Panc1 (cell line): ENCODE results near the gene COL27A1. TPM values are rescaled to one million over a fixed set of nuclear protein-coding genes. Genes with fewer than 3 reads are reported as not detected.

Source experiments
- ATAC-seq: fragments of 200-7000 bp; cut with Tn5 transposase; 2 replicates; pipeline ENCODE4 v1.9.1; 2020; ENCODE audit warnings: mild to moderate bottlenecking, moderate library complexity
- BruUV-seq: library from RNA; stranded (reverse); fragments of 400-500 nt; replicated peaks from 2 replicates; lab custom pipeline; 2021; lab: Mats Ljungman, UMichigan
- CTCF ChIA-PET: fragments of 300-600 bp; sonication (Branson Sonifier 250); formaldehyde crosslinking; loops from one replicate; lab custom pipeline; 2022; ENCODE audit warnings: antibody characterized with exemption; lab: Charles Lee
- POLR2A ChIA-PET: fragments of 300-600 bp; sonication (Branson Sonifier 250); formaldehyde crosslinking; loops from one replicate; lab custom pipeline; 2022; ENCODE audit warnings: antibody characterized with exemption; lab: Charles Lee
- DNase-seq: peaks from one replicate; pipeline ENCODE4 v3.0.0-alpha.2; 2010; ENCODE audit warnings: low read depth, low spot score
- H3K27ac ChIP-seq: 2 replicates; pipeline ENCODE4 v1.5.1; 2011; ENCODE audit warnings: mild to moderate bottlenecking, low read length, inconsistent platforms
- H3K27me3 ChIP-seq: fragments of 200-500 bp; sonication (Bioruptor generic); 2 replicates; pipeline ENCODE4 v1.6.0; 2014; ENCODE audit warnings: low read length, inconsistent platforms; ENCODE audit not compliant: control insufficient read depth, insufficient read depth
- H3K36me3 ChIP-seq: fragments of 200-500 bp; sonication (Bioruptor generic); 2 replicates; pipeline ENCODE4 v1.5.1; 2014; ENCODE audit warnings: inconsistent platforms, mild to moderate bottlenecking, low read length, moderate library complexity; ENCODE audit not compliant: control insufficient read depth, insufficient read depth
- H3K4me1 ChIP-seq: 2 replicates; pipeline ENCODE4 v1.5.1; 2011; ENCODE audit warnings: inconsistent platforms, mild to moderate bottlenecking, low read length, moderate library complexity; ENCODE audit not compliant: control insufficient read depth, insufficient read depth
- H3K4me3 ChIP-seq, 2 experiments: 2 replicates each; pipeline ENCODE4 v1.5.1; 2011 to 2012; ENCODE audit warnings: low read depth in 2 of 2, low read length in 2 of 2, mild to moderate bottlenecking in 2 of 2, inconsistent platforms in 1 of 2, moderate library complexity in 1 of 2
- H3K9me3 ChIP-seq: fragments of 200-500 bp; sonication (Bioruptor generic); 2 replicates; pipeline ENCODE4 v1.5.1; 2014; ENCODE audit warnings: low read depth, mild to moderate bottlenecking, inconsistent platforms, low read length, moderate library complexity; ENCODE audit not compliant: control insufficient read depth, insufficient read depth
- CTCF ChIP-seq: fragments of 450-650 bp; IDR thresholded peaks from 2 replicates; pipeline ENCODE4 v1.5.1; 2017; ENCODE audit warnings: mild to moderate bottlenecking
- POLR2AphosphoS5 ChIP-seq: IDR thresholded peaks from 2 replicates; pipeline ENCODE4 v1.6.1; 2012; ENCODE audit warnings: mild to moderate bottlenecking, low read depth, low read length, moderate library complexity
- REST ChIP-seq, 2 experiments: IDR thresholded peaks; 2 replicates each; pipeline ENCODE4 v1.6.1; 2011 to 2012; ENCODE audit warnings: low read depth in 2 of 2, control low read depth in 1 of 2, low read length in 1 of 2, mild to moderate bottlenecking in 1 of 2, moderate library complexity in 1 of 2; ENCODE audit not compliant: insufficient read depth in 1 of 2
- SIN3A ChIP-seq: IDR thresholded peaks from 2 replicates; pipeline ENCODE4 v1.6.1; 2012; ENCODE audit warnings: low read depth, mild to moderate bottlenecking, low read length, moderate library complexity, borderline replicate concordance; ENCODE audit not compliant: insufficient read depth
- TCF7L2 ChIP-seq: IDR thresholded peaks from 2 replicates; pipeline ENCODE4 v1.6.1; 2011; ENCODE audit warnings: mild to moderate bottlenecking, low read depth, low read length, inconsistent platforms
- in situ Hi-C: cut with HindIII; loops from 2 replicates; pipeline ENCODE4 v1.10.0; 2016; ENCODE audit warnings: low sequenced_read_pairs, low pct_unique_long_range_greater_than_20kb
- intact Hi-C: fragments of 100-400 bp; cut with micrococcal nuclease; formaldehyde crosslinking; loops from one replicate; pipeline ENCODE4 v1.10.0; 2022; ENCODE audit not compliant: unreplicated experiment
- total RNA-seq: library from RNA; stranded (reverse); gene quantifications from one replicate; pipeline ENCODE4 v1.2.1, GENCODE V29; 2021; ENCODE audit not compliant: unreplicated experiment

The COL27A1 gene
- total RNA-seq, 1 experiment from 2014 or later = 5.1 TPM

GRCh38 chr9:114164191-114164794, 9.0 kb downstream of the COL27A1 start:
- no peak for TF ChIP-seq SIN3A
- TF ChIP-seq REST (IDR thresholded peaks at IDR 0.05; ENCODE audit: insufficient read depth in 1 of 2, low read depth in 2 of 2, low read length in 1 of 2) = no peak
- TF ChIP-seq TCF7L2 = no peak
- no peak for TF ChIP-seq POLR2AphosphoS5
- TF ChIP-seq CTCF = no peak
- POLR2A ChIA-PET = no interaction called here
- BruUV-seq = no TSS peak

GRCh38 chr9:114165407-114166102, 10.2 kb downstream of the COL27A1 start:
- ATAC-seq (no peak), DNase-seq (no peak)
- TF ChIP-seq SIN3A = no peak
- TF ChIP-seq TCF7L2 = no peak
- no peak for TF ChIP-seq CTCF
- TF ChIP-seq POLR2AphosphoS5 = no peak
- TF ChIP-seq REST (IDR thresholded peaks at IDR 0.05; ENCODE audit: insufficient read depth in 1 of 2, low read depth in 2 of 2, low read length in 1 of 2) = no peak
- H3K9me3 ChIP-seq = no peaks in the 10 kb centered on the region
- no peak overlapping the region for H3K27ac ChIP-seq
- POLR2A ChIA-PET = no interaction called here
- H3K4me1 ChIP-seq = peaks cover 4% of the 10 kb centered on the region
- no peak overlapping the region for H3K4me3 ChIP-seq
- in situ Hi-C loops (no loop called here), intact Hi-C loops (no loop called here)
- H3K27me3 ChIP-seq = no peaks in the 10 kb centered on the region
- no peaks in the 10 kb centered on the region for H3K36me3 ChIP-seq
- no TSS peak for BruUV-seq
- CTCF ChIA-PET = no interaction called here

More at GRCh38 chr9:114164191-114164794, 9.0 kb downstream of the COL27A1 start:
- no peak for ATAC-seq
- Histone ChIP-seq H3K9me3 (no peaks in the 10 kb centered on the region), H3K4me3 (no peak overlapping the region), H3K27me3 (no peaks in the 10 kb centered on the region), H3K36me3 (no peaks in the 10 kb centered on the region), H3K4me1 (peaks cover 4% of the 10 kb centered on the region), H3K27ac (no peak overlapping the region)
- no peak for DNase-seq
- in situ Hi-C loops = no loop called here
- intact Hi-C loops = no loop called here
- CTCF ChIA-PET = no interaction called here
